ENCODE results near the gene PAWR.

GRCh38 chr12:79590751-79591150, 100.0 kb downstream of the PAWR start:
- TF ChIP-seq POLR2A (IDR thresholded peaks at IDR 0.05), result no peak
- TF ChIP-seq CTCF (IDR thresholded peaks at IDR 0.05 in 4 of 5, conservative IDR thresholded peaks at IDR 0.05 in 1 of 5), result no peak

Data from gastrocnemius medialis (tissue), 4 donors.